ENCODE data around the gene NELL2. TPM values are rescaled to one million over a fixed set of nuclear protein-coding genes. Genes with fewer than 3 reads are reported as not detected.

The NELL2 gene
- polyA plus RNA-seq, 3 donors, result 0.09 to 0.98 (median 0.39) TPM

GRCh38 chr12:44603701-44604100, 272.4 kb downstream of the NELL2 start:
- Mint-ChIP-seq H3K4me1 (no peaks in the 10 kb centered on the region), H3K36me3 (no peaks in the 10 kb centered on the region), H3K9me3 (peaks cover 0 to 5% (median 0%) of the 10 kb centered on the region in 7 donors), H3K27me3 (ENCODE audit: low read depth in 3 of 3) (no peaks in the 10 kb centered on the region), H3K4me3 (no peak overlapping the region), H3K27ac (no peak overlapping the region)
- no peaks in the 10 kb centered on the region for H3K79me2 ChIP-seq (ENCODE audit: insufficient read depth, low read length)
- H3K36me3 ChIP-seq (replicated peaks in 1 of 2; ENCODE audit: control insufficient read depth in 1 of 2, insufficient read depth in 2 of 2, low read length in 2 of 2), result no peaks in the 10 kb centered on the region
- DNase-seq, result no peak
- no peak overlapping the region for H3K4me2 ChIP-seq (replicated peaks; ENCODE audit: extremely low read depth, low read length, poor library complexity, severe bottlenecking)
- H3K27ac ChIP-seq (ENCODE audit: low read depth in 1 of 2, low read length in 2 of 2), result no peak overlapping the region
- intact Hi-C loops (cut with micrococcal nuclease), result no loop called here
- WGBS (ENCODE audit: insufficient coverage), result no CpG with 5 or more reads among the region's 1 CpG
- no peak overlapping the region for H3K9ac ChIP-seq (ENCODE audit: insufficient read depth, low read length, poor library complexity, severe bottlenecking)
- H3K27me3 ChIP-seq (ENCODE audit: control insufficient read depth in 2 of 2, insufficient read depth in 2 of 2, low read length in 2 of 2), result no peaks in the 10 kb centered on the region
- TF ChIP-seq CTCF (IDR thresholded peaks at IDR 0.05), result no peak
- H3K4me1 ChIP-seq (ENCODE audit: control insufficient read depth in 1 of 2, insufficient read depth in 2 of 2, low read length in 2 of 2), result no peaks in the 10 kb centered on the region
- no peaks in the 10 kb centered on the region for H3K9me3 ChIP-seq (replicated peaks in 1 of 2; ENCODE audit: control insufficient read depth in 1 of 2, insufficient read depth in 1 of 2, low read length in 2 of 2)
- no peak overlapping the region for H2AFZ ChIP-seq (ENCODE audit: insufficient read depth, low read depth, low read length, poor library complexity, severe bottlenecking)
- H4K20me1 ChIP-seq (ENCODE audit: insufficient read depth, low read length), result no peaks in the 10 kb centered on the region
- no peak overlapping the region for H3K4me3 ChIP-seq (replicated peaks in 1 of 3; ENCODE audit: low read depth in 2 of 3, low read length in 3 of 3)

GRCh38 chr12:44592626-44593025, 283.5 kb downstream of the NELL2 start:
- H3K9ac ChIP-seq (ENCODE audit: insufficient read depth, low read length, poor library complexity, severe bottlenecking), result no peak overlapping the region
- Mint-ChIP-seq H3K9me3 (peaks cover 0 to 4% (median 2%) of the 10 kb centered on the region in 7 donors), H3K4me3 (no peak overlapping the region), H3K27me3 (ENCODE audit: low read depth in 3 of 3) (no peaks in the 10 kb centered on the region), H3K4me1 (no peaks in the 10 kb centered on the region), H3K27ac (no peak overlapping the region), H3K36me3 (no peaks in the 10 kb centered on the region)
- no peak overlapping the region for H3K4me2 ChIP-seq (replicated peaks; ENCODE audit: extremely low read depth, low read length, poor library complexity, severe bottlenecking)
- no peaks in the 10 kb centered on the region for H3K36me3 ChIP-seq (replicated peaks in 1 of 2; ENCODE audit: control insufficient read depth in 1 of 2, insufficient read depth in 2 of 2, low read length in 2 of 2)
- H2AFZ ChIP-seq (ENCODE audit: insufficient read depth, low read depth, low read length, poor library complexity, severe bottlenecking), result no peak overlapping the region
- H3K9me3 ChIP-seq (replicated peaks in 1 of 2; ENCODE audit: control insufficient read depth in 1 of 2, insufficient read depth in 1 of 2, low read length in 2 of 2), result peaks cover 3 to 4% of the 10 kb centered on the region in 2 donors
- no peak for TF ChIP-seq CTCF (IDR thresholded peaks at IDR 0.05)
- H3K27ac ChIP-seq (ENCODE audit: low read depth in 1 of 2, low read length in 2 of 2), result no peak overlapping the region
- H3K4me3 ChIP-seq (replicated peaks in 1 of 3; ENCODE audit: low read depth in 2 of 3, low read length in 3 of 3), result no peak overlapping the region
- no peaks in the 10 kb centered on the region for H3K4me1 ChIP-seq (ENCODE audit: control insufficient read depth in 1 of 2, insufficient read depth in 2 of 2, low read length in 2 of 2)
- no peaks in the 10 kb centered on the region for H3K27me3 ChIP-seq (ENCODE audit: control insufficient read depth in 2 of 2, insufficient read depth in 2 of 2, low read length in 2 of 2)
- no peaks in the 10 kb centered on the region for H4K20me1 ChIP-seq (ENCODE audit: insufficient read depth, low read length)
- no peaks in the 10 kb centered on the region for H3K79me2 ChIP-seq (ENCODE audit: insufficient read depth, low read length)
- intact Hi-C loops (cut with micrococcal nuclease), result no loop called here
- DNase-seq, result no peak

Measured in CD14-positive monocyte (primary cell).